Measurements from ENCODE around the gene MATR3.
"Not testable (repeated sequence)": the region's sequence is repeated elsewhere in the genome, so short reads cannot be mapped to it uniquely, and the experiment has no call there.

The MATR3 gene

GRCh38 chr5:139306197-139306596 lies 12.7 kb downstream of the MATR3 start:
- no peak overlapping the region for H3K4me3 ChIP-seq (ENCODE audit: low read length)
- TF ChIP-seq CTCF (IDR thresholded peaks at IDR 0.05; ENCODE audit: insufficient read depth, low read depth, low read length, missing control alignments): no peak
- no peak for DNase-seq (ENCODE audit: low read depth)

DNA sequence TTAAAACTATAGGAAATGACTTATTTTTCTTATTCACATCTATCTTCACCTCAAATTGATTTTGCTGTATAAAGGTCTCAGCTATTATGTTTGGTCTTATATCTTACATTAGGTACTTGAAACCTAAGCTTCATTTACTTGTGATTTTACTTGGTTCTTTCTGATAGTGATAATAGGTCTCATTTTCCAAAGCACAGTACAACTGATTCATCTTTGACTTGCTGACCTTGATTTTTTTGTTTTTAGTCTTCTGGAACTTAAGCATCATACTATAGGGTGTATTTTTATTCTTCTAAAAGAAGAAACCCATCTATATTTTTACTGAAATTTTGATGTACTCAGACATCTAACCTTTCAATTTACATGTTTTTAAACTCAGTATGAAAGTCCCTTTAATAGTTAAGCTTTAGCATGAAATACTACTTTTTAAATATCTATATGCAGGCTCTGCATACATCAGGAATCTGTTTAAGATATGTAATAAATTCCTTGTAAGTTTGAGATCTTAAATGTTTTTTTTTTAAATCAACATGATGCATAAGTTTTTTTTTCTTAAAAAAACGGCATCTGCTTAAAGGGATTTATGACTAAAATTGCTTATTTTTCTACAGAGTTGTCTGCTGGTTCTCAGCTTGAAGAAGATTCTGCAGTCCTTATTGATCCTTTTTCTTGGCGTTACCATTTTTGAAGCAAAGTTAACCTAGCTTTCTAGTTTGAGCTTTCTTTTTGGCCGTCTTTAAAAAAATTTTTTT lies 13.3 kb downstream of the MATR3 start:
- TF ChIP-seq CTCF (IDR thresholded peaks at IDR 0.05; ENCODE audit: insufficient read depth, low read depth, low read length, missing control alignments): no peak
- DNase-seq (ENCODE audit: low read depth): no peak
- H3K4me3 ChIP-seq (ENCODE audit: low read length): no peak overlapping the region

DNA sequence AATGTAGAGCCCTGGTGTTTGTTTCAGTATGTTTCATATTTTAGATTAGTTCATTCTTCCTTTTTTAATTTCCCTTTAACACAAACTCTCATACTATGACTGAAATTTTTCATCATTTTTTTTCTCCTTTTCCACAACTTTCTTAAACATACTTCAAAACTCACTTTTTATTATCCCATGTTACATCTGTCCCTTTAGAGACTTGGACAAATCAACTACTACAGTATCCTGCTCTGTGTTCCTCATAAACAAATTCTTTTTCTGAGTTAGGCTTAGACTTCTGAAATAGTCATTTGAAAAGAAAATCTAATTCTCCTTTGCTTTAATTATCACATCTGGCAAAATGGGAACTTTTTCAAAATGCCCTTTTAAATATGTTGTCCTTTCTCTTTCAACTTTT lies 15.3 kb downstream of the MATR3 start:
- DNase-seq (ENCODE audit: low read depth): no peak
- no peak overlapping the region for H3K4me3 ChIP-seq (ENCODE audit: low read length)
- TF ChIP-seq CTCF (IDR thresholded peaks at IDR 0.05; ENCODE audit: insufficient read depth, low read depth, low read length, missing control alignments): no peak

GRCh38 chr5:139310715-139311186 lies 17.2 kb downstream of the MATR3 start:
- not testable (repeated sequence) for H3K4me3 ChIP-seq (ENCODE audit: low read length)
- DNase-seq (ENCODE audit: low read depth): peak; percentile 72

DNA sequence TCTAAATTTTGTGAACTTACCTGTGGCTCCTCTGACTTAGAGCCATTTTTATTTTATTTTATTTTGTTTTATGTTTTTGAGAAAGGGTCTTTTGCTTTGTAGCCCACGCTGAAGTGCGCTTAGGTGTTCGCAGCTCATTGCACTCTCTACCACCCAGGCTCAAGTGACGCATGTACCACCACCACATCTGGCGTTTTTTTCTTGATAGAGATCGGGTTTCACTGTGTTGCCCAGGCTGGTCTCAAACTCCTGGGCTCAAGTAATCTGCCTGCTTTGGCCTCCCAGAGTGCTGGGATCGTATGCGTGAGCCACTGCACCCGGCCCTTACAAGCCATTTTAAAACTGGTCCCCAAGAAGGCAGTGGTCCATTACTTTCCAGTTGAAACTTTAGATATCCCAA lies 18.5 kb downstream of the MATR3 start:
- TF ChIP-seq CTCF (IDR thresholded peaks at IDR 0.05; ENCODE audit: insufficient read depth, low read depth, low read length, missing control alignments): no peak

DNA sequence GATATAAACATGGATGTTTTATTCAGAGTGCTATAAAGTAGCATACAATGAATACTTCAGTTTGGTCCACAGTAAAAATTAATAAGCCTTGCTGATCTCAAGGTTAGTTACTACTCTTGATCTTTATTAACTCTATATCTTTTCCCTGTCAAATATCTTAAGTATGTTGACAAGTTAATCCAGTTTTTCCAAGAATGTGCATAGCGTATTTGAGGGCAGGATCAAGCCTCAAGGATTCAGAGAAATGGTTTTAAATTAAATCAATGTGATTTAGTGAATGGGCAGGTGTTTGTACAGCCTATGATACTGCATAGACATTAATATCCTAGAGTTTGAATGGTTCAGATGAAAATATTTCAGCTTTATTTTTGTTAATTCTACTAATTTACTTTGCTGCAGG lies 20.7 kb downstream of the MATR3 start:
- DNase-seq (ENCODE audit: low read depth): no peak
- no peak for TF ChIP-seq CTCF (IDR thresholded peaks at IDR 0.05; ENCODE audit: insufficient read depth, low read depth, low read length, missing control alignments)
- H3K4me3 ChIP-seq (ENCODE audit: low read length): no peak overlapping the region

More for the DNA sequence above, 18.5 kb downstream of the MATR3 start:
- DNase-seq (ENCODE audit: low read depth): no peak
- H3K4me3 ChIP-seq (ENCODE audit: low read length): no peak overlapping the region

DNA sequence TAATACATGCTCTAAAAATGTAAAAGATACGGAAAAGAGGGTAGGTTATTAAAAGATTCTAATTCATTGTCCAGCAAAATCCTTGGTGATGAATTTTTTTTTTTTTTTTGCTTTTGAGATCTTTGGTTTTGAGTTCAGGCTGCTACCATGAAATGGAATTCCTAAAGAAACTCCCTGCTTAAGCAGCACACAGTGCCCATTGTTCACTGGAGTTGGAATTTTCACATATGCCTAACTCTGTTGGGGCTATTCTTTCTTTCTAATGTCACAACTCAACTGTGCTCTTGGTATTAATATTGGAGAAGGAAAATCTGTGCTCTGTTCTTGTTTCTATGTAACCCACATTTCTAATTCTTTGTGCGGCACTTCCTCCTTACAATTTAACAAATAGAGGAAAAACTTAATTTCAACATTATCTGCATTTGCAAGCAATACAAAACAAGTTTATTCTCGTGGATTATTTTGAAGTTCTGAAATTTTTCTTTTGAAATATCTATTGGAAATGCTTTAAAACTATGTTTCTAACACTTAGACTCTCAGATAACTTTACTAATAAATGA lies 21.6 kb downstream of the MATR3 start:
- TF ChIP-seq CTCF (IDR thresholded peaks at IDR 0.05; ENCODE audit: insufficient read depth, low read depth, low read length, missing control alignments): no peak
- no peak for DNase-seq (ENCODE audit: low read depth)
- no peak overlapping the region for H3K4me3 ChIP-seq (ENCODE audit: low read length)
